OCI-LY3 (cell line): ENCODE measurements around the gene LMBR1.

Experiments used
- H2AFZ ChIP-seq: fragments of 200-600, 300-600 bp; shearing (Covaris generic); 2 replicates; pipeline ENCODE4 v1.6.0; 2014; ENCODE audit warnings: antibody characterized with exemption, low read depth, low read length
- H3K27ac ChIP-seq: fragments of 200-600, 300-600 bp; sonication (generic); 2 replicates; pipeline ENCODE4 v1.5.1; 2014; ENCODE audit warnings: mild to moderate bottlenecking, low read length, moderate library complexity, mixed read lengths
- H3K27me3 ChIP-seq: fragments of 200-600, 300-600 bp; sonication (generic); 2 replicates; pipeline ENCODE4 v1.6.1; 2014; ENCODE audit warnings: low read depth, low read length, mixed read lengths
- H3K36me3 ChIP-seq: fragments of 200-600, 300-600 bp; sonication (generic); replicated peaks from 2 replicates; pipeline ENCODE3; 2014; ENCODE audit warnings: low read depth, low read length, mixed read lengths
- H3K4me1 ChIP-seq: fragments of 300-600, 200-600 bp; sonication (generic); 2 replicates; pipeline ENCODE4 v1.6.1; 2014; ENCODE audit warnings: low read length, mixed read lengths
- H3K4me2 ChIP-seq: fragments of 200-600, 300-600 bp; sonication (generic); 2 replicates; pipeline ENCODE4 v1.6.1; 2014; ENCODE audit warnings: low read length, mixed read lengths
- H3K4me3 ChIP-seq: fragments of 300-600, 200-600 bp; sonication (generic); 2 replicates; pipeline ENCODE4 v1.5.1; 2014; ENCODE audit warnings: antibody characterized with exemption, mild to moderate bottlenecking, low read length, moderate library complexity
- H3K79me2 ChIP-seq: fragments of 300-600, 200-600 bp; shearing (Covaris generic); 2 replicates; pipeline ENCODE4 v1.6.1; 2014; ENCODE audit warnings: mild to moderate bottlenecking, low read length, mixed read lengths
- H3K9ac ChIP-seq: fragments of 300-600, 200-600 bp; shearing (Covaris generic); 2 replicates; pipeline ENCODE4 v1.6.0; 2014; ENCODE audit warnings: mild to moderate bottlenecking, low read length, moderate library complexity
- H3K9me3 ChIP-seq: fragments of 200-600, 300-600 bp; shearing (Covaris generic); 2 replicates; pipeline ENCODE4 v1.6.1; 2014; ENCODE audit warnings: low read length, mixed read lengths; ENCODE audit not compliant: insufficient read depth
- H4K20me1 ChIP-seq: fragments of 200-600, 300-600 bp; sonication (generic); 2 replicates; pipeline ENCODE4 v1.6.1; 2016; ENCODE audit warnings: low read length, mixed read lengths; ENCODE audit not compliant: insufficient read depth
- CTCF ChIP-seq: fragments of 200-600, 300-600 bp; sonication (generic); IDR thresholded peaks from 2 replicates; pipeline ENCODE4 v1.5.1; 2014; ENCODE audit warnings: antibody characterized with exemption, low read length, low read depth
- EZH2phosphoT487 ChIP-seq: fragments of 200-600 bp; shearing (Covaris generic); IDR thresholded peaks from 2 replicates; pipeline ENCODE4 v1.6.1; 2018; ENCODE audit warnings: antibody characterized with exemption, mixed run types, low read depth

LMBR1 gene

GRCh38 chr7:156675721-156676120, 217.3 kb downstream of the LMBR1 start:
- no peak overlapping the region for H2AFZ ChIP-seq
- peaks cover 27% of the 10 kb centered on the region for H3K36me3 ChIP-seq
- no peaks in the 10 kb centered on the region for H3K27me3 ChIP-seq

GRCh38 chr7:156673902-156674301, 219.1 kb downstream of the LMBR1 start:
- no peak overlapping the region for H3K4me3 ChIP-seq
- H3K4me2 ChIP-seq: no peak overlapping the region
- H3K27me3 ChIP-seq: no peaks in the 10 kb centered on the region
- peaks cover 7% of the 10 kb centered on the region for H3K4me1 ChIP-seq
- no peaks in the 10 kb centered on the region for H3K79me2 ChIP-seq
- no peaks in the 10 kb centered on the region for H4K20me1 ChIP-seq
- no peak overlapping the region for H3K27ac ChIP-seq
- TF ChIP-seq EZH2phosphoT487: no peak
- TF ChIP-seq CTCF: no peak
- H3K36me3 ChIP-seq: peaks cover 20% of the 10 kb centered on the region
- no peaks in the 10 kb centered on the region for H3K9me3 ChIP-seq
- no peak overlapping the region for H3K9ac ChIP-seq
- no peak overlapping the region for H2AFZ ChIP-seq

More at GRCh38 chr7:156675721-156676120, 217.3 kb downstream of the LMBR1 start:
- Histone ChIP-seq H3K4me3 (no peak overlapping the region), H3K27ac (no peak overlapping the region), H3K4me1 (peaks cover 7% of the 10 kb centered on the region), H3K79me2 (no peaks in the 10 kb centered on the region), H3K9ac (no peak overlapping the region), H3K9me3 (no peaks in the 10 kb centered on the region), H3K4me2 (no peak overlapping the region), H4K20me1 (no peaks in the 10 kb centered on the region; the same call in 1 of the 2 replicates)
- TF ChIP-seq CTCF: no peak
- no peak for TF ChIP-seq EZH2phosphoT487

GRCh38 chr7:156673454-156673853, 219.5 kb downstream of the LMBR1 start:
- no peak overlapping the region for H3K27ac ChIP-seq
- H3K36me3 ChIP-seq: peaks cover 16% of the 10 kb centered on the region
- no peaks in the 10 kb centered on the region for H3K9me3 ChIP-seq
- no peaks in the 10 kb centered on the region for H3K79me2 ChIP-seq
- H3K4me3 ChIP-seq: no peak overlapping the region
- no peak overlapping the region for H3K4me2 ChIP-seq
- TF ChIP-seq EZH2phosphoT487 (no peak), CTCF (no peak)
- no peaks in the 10 kb centered on the region for H3K27me3 ChIP-seq
- no peak overlapping the region for H2AFZ ChIP-seq
- H3K9ac ChIP-seq: no peak overlapping the region
- H4K20me1 ChIP-seq: no peaks in the 10 kb centered on the region
- H3K4me1 ChIP-seq: peaks cover 7% of the 10 kb centered on the region

- Histone ChIP-seq H3K4me3 (no peak overlapping the region), H3K79me2 (no peaks in the 10 kb centered on the region), H3K4me2 (no peak overlapping the region), H3K9ac (no peak overlapping the region), H3K27me3 (no peaks in the 10 kb centered on the region), H3K27ac (no peak overlapping the region), H3K9me3 (no peaks in the 10 kb centered on the region), H4K20me1 (no peaks in the 10 kb centered on the region), H3K36me3 (peaks cover 3% of the 10 kb centered on the region), H3K4me1 (peaks cover 7% of the 10 kb centered on the region), H2AFZ (no peak overlapping the region)
- TF ChIP-seq CTCF (no peak), EZH2phosphoT487 (no peak)
Measured at GRCh38 chr7:156669035-156669828, 223.8 kb downstream of the LMBR1 start.
